NCI-H345 (cell line): ENCODE results near the gene SKIL.

ENCODE experiments used
- DNase-seq: peaks from one replicate; lab custom pipeline; 2025; lab: John Stamatoyannopoulos, UW

SKIL gene

GRCh38 chr3:170350515-170351413, 6.8 kb upstream of the SKIL start:
- DNase-seq, result no peak

- DNase-seq, result no peak
Measured at GRCh38 chr3:170352936-170353335, 4.6 kb upstream of the SKIL start.

GRCh38 chr3:170353485-170353884, 4.0 kb upstream of the SKIL start:
- DNase-seq, result no peak

- DNase-seq, result no peak
Measured at GRCh38 chr3:170354760-170355159, 2.8 kb upstream of the SKIL start.

GRCh38 chr3:170355738-170356595, 1.5 kb upstream of the SKIL start:
- DNase-seq, result no peak

GRCh38 chr3:170356596-170357175, 829 bp upstream of the SKIL start:
- peak; percentile 52 for DNase-seq

- DNase-seq, result peak; percentile 37
Measured at GRCh38 chr3:170358042-170359010, 811 bp downstream of the SKIL start.

GRCh38 chr3:170359178-170359704, 1.7 kb downstream of the SKIL start:
- no peak for DNase-seq

GRCh38 chr3:170360466-170360865, 3.0 kb downstream of the SKIL start:
- DNase-seq, result no peak

- DNase-seq, result no peak
Measured at GRCh38 chr3:170360916-170361315, 3.4 kb downstream of the SKIL start.

GRCh38 chr3:170361711-170362110, 4.2 kb downstream of the SKIL start:
- DNase-seq, result no peak

- DNase-seq, result no peak
Measured at GRCh38 chr3:170363471-170363994, 6.0 kb downstream of the SKIL start.

- no peak for DNase-seq
Measured at GRCh38 chr3:170364965-170365364, 7.5 kb downstream of the SKIL start.

GRCh38 chr3:170367797-170368196, 10.3 kb downstream of the SKIL start:
- no peak for DNase-seq

GRCh38 chr3:170368921-170369320, 11.4 kb downstream of the SKIL start:
- DNase-seq, result no peak

- no peak for DNase-seq
Measured at GRCh38 chr3:170372190-170372879, 14.8 kb downstream of the SKIL start.

GRCh38 chr3:170383567-170383966, 26.1 kb downstream of the SKIL start:
- DNase-seq, result no peak

GRCh38 chr3:170386468-170386867, 29.0 kb downstream of the SKIL start:
- no peak for DNase-seq

- no peak for DNase-seq
Measured at GRCh38 chr3:170387950-170388349, 30.4 kb downstream of the SKIL start.

- DNase-seq, result no peak
Measured at GRCh38 chr3:170391108-170391507, 33.6 kb downstream of the SKIL start.
